ENCODE measurements around the gene CFLAR.

DNA sequence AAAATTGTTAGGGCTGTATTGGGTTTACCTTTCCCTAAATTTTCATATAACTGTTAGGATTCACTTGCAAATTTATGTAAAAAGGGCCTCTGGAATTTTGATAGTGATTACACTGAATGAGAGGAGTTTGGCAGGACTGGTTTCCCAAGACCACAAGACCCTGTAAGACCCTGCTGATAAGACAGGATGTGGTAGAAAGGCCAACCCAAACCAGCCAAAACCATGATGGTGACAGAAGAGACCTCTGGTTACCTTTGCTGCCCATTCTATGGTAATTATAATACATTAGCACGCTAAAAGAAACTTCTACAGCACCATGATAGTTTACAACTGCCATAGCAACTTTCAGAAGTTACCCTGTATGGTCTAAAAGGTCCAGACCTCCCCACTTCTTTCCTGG lies 58.7 kb downstream of the CFLAR start:
- TF ChIP-seq, protein P1, sequence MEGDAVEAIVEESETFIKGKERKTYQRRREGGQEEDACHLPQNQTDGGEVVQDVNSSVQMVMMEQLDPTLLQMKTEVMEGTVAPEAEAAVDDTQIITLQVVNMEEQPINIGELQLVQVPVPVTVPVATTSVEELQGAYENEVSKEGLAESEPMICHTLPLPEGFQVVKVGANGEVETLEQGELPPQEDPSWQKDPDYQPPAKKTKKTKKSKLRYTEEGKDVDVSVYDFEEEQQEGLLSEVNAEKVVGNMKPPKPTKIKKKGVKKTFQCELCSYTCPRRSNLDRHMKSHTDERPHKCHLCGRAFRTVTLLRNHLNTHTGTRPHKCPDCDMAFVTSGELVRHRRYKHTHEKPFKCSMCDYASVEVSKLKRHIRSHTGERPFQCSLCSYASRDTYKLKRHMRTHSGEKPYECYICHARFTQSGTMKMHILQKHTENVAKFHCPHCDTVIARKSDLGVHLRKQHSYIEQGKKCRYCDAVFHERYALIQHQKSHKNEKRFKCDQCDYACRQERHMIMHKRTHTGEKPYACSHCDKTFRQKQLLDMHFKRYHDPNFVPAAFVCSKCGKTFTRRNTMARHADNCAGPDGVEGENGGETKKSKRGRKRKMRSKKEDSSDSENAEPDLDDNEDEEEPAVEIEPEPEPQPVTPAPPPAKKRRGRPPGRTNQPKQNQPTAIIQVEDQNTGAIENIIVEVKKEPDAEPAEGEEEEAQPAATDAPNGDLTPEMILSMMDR (IDR thresholded peaks at IDR 0.05): no peak
- TF ChIP-seq EZH2 (IDR thresholded peaks at IDR 0.05) (no peak), EZH2phosphoT487 (IDR thresholded peaks at IDR 0.05) (no peak)
